ENCODE measurements around the gene AGAP1. TPM values are rescaled to one million over a fixed set of nuclear protein-coding genes. Genes with fewer than 3 reads are reported as not detected.

AGAP1 gene
- total RNA-seq, 1 donor from 2014 or later: 46.3 TPM

DNA sequence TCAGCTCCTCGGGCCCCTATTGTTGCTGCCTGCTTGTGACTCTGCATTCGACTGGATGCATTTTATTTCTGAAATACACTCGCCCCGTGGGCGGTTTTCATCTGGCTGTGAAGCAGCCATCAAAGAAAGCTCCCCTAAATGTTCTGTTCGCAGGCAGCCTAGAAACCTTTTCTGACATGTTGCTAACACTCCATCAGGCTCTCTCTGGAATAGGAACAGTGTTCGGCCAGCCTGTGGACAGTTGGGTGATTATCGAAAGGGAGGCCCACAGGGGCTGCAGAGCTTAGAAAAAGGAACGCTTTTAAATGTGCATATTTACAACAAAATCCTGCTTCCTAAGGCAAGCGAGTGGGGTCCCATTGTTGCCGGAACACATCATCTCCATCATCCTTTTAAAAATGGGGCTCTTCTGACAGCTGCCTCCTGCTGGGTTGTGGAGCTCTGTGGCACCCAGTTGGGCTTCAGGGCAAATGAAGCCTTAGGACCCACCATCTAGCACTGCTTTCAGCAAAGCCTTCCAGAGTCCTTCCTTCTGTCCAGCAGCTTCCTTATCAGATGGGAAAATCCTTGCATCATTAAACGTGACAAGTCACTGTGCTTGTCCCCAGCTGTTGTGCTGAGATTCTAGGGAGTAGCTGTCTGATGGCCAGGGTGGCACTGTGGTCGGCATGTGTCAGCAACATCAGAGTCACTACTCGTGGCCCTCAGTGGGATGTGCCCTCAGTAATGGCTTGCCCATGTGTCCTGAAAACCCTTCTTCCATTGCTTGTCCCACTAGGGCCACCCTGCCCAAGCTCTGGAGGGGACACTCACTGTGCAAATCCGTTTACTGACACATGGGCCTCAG, 571.7 kb downstream of the AGAP1 start:
- peaks cover 16% of the 10 kb centered on the region for H3K36me3 Mint-ChIP-seq
- no peak overlapping the region for H3K27ac Mint-ChIP-seq
- no peak overlapping the region for H3K4me3 Mint-ChIP-seq
- no peaks in the 10 kb centered on the region for H3K9me3 Mint-ChIP-seq
- no peaks in the 10 kb centered on the region for H3K27me3 Mint-ChIP-seq
- TF ChIP-seq, protein P1, sequence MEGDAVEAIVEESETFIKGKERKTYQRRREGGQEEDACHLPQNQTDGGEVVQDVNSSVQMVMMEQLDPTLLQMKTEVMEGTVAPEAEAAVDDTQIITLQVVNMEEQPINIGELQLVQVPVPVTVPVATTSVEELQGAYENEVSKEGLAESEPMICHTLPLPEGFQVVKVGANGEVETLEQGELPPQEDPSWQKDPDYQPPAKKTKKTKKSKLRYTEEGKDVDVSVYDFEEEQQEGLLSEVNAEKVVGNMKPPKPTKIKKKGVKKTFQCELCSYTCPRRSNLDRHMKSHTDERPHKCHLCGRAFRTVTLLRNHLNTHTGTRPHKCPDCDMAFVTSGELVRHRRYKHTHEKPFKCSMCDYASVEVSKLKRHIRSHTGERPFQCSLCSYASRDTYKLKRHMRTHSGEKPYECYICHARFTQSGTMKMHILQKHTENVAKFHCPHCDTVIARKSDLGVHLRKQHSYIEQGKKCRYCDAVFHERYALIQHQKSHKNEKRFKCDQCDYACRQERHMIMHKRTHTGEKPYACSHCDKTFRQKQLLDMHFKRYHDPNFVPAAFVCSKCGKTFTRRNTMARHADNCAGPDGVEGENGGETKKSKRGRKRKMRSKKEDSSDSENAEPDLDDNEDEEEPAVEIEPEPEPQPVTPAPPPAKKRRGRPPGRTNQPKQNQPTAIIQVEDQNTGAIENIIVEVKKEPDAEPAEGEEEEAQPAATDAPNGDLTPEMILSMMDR (conservative IDR thresholded peaks at IDR 0.05): no peak
- H3K4me1 Mint-ChIP-seq (ENCODE audit: unreplicated experiment): no peaks in the 10 kb centered on the region
- DNase-seq (ENCODE audit: extremely low spot score, unreplicated experiment): no peak

DNA sequence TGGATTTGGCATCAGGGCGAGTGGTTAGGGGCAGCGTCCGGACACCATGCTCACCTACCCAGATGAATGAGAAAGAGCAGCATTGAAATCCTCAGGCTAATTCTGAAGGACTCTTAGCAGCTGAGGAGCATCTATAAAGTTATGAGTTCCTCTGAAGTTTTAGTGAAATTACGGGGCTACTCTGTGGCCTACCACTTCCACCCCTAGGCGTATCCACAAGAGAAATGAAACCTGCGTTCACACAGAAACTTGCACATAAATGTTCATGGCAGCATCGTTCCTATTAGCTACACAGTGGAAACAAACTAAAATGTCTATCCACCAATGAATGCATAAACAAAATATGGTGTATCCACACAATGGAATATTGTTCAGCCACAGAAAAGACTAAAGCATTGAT, 576.4 kb downstream of the AGAP1 start:
- Mint-ChIP-seq H3K4me3 (no peak overlapping the region), H3K27me3 (no peaks in the 10 kb centered on the region), H3K36me3 (peaks cover 18% of the 10 kb centered on the region), H3K9me3 (no peaks in the 10 kb centered on the region), H3K4me1 (ENCODE audit: unreplicated experiment) (peaks cover 4% of the 10 kb centered on the region), H3K27ac (no peak overlapping the region)
- TF ChIP-seq, protein P1 (conservative IDR thresholded peaks at IDR 0.05): no peak
- no peak for DNase-seq (ENCODE audit: extremely low spot score, unreplicated experiment)

DNA sequence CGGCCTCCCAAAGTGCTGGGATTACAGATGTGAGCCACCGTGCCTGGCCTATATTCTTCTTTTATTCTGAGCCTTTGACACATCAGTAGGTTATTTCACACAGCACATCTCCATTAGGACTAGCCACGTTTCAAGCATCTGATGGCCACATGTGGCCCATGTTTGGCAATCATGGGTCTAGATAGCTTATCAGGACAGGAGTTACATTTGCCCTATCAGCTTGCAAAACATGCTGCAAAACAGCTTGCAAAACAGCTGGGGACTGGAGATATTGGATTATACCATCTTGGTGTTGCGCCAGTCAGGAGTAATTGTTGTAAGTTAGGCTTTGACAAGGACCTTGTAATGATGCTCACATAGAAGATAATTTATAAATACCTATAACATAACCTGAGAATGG, 579.4 kb downstream of the AGAP1 start:
- DNase-seq (ENCODE audit: extremely low spot score, unreplicated experiment): no peak
- Mint-ChIP-seq H3K36me3 (peaks cover 14% of the 10 kb centered on the region), H3K9me3 (no peaks in the 10 kb centered on the region), H3K4me3 (no peak overlapping the region), H3K27ac (no peak overlapping the region), H3K4me1 (ENCODE audit: unreplicated experiment) (peaks cover 4% of the 10 kb centered on the region), H3K27me3 (no peaks in the 10 kb centered on the region)
- TF ChIP-seq, protein P1 (conservative IDR thresholded peaks at IDR 0.05): no peak

DNA sequence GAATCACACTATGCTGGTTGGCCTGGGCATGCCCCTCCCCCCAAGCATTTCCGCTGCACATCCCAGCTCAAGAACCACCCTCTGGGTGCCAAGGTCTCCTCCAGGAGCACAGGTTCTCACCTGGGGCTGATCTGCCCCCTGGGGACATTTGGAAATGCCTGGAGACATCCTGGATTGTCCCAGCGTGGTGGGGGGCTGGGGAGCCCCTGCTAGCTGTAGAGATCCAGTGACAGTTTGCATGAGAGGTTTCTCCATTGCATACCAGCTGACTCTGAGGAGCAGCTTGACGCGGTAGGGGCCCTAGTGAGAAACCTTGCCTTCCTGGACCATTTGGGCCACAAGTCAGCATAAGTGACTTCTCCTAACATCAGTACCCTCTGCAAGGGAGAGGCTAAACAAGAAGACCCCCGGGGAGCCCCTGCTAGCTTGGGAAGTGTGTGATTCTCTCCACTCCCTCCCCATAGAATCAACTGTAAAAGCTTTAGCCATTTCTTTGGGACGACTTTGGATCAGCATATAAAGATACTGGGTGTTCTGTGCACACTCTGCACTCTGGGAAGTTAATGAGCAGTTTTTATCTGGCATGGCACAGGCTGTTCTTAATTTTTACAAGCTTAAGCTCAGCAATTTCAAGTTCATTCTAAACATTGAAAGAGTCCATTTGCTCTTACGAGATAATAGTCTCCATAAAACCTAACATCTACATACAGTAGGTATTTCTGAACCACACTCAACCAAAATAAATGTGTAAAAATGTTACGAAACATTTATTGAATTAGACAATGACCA, 580.2 kb downstream of the AGAP1 start:
- Mint-ChIP-seq H3K27me3 (no peaks in the 10 kb centered on the region), H3K4me1 (ENCODE audit: unreplicated experiment) (peaks cover 4% of the 10 kb centered on the region), H3K9me3 (no peaks in the 10 kb centered on the region), H3K27ac (no peak overlapping the region), H3K4me3 (no peak overlapping the region), H3K36me3 (peaks cover 14% of the 10 kb centered on the region)
- TF ChIP-seq, protein P1 (conservative IDR thresholded peaks at IDR 0.05): no peak
- no peak for DNase-seq (ENCODE audit: extremely low spot score, unreplicated experiment)

DNA sequence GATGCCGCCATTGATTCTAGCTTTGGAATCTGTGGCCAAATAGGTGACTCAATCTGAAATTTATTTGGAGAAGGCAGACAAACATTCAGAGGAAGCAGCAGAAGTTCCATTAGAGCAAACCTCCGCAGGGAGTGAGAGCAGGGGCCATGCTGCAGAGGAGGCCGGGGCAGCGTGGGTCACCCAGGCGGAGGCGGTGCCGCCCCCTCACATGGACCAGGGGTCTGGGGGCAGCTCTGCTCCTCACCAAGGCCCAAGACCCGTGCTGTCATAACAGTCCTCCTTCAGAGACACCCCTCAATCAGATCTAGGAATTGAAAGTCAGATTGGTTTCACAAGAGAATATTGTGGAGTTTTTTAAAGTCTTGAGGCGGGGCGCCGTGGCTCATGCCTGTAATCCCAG, 582.0 kb downstream of the AGAP1 start:
- Mint-ChIP-seq H3K27me3 (no peaks in the 10 kb centered on the region), H3K9me3 (no peaks in the 10 kb centered on the region), H3K27ac (no peak overlapping the region)

More for the DNA sequence above, 582.0 kb downstream of the AGAP1 start:
- DNase-seq (ENCODE audit: extremely low spot score, unreplicated experiment): no peak
- no peak overlapping the region for H3K4me3 Mint-ChIP-seq
- peaks cover 2% of the 10 kb centered on the region for H3K4me1 Mint-ChIP-seq (ENCODE audit: unreplicated experiment)
- TF ChIP-seq, protein P1 (conservative IDR thresholded peaks at IDR 0.05): no peak
- H3K36me3 Mint-ChIP-seq: peaks cover 5% of the 10 kb centered on the region

Data from type B pancreatic cell (in vitro differentiated cells).